HepG2 (cell line): Measurements from ENCODE around the gene KNL1. TPM values are rescaled to one million over a fixed set of nuclear protein-coding genes. Genes with fewer than 3 reads are reported as not detected.

Source experiments
- CC2D1A ChIP-seq: sonication (generic); formaldehyde crosslinking; IDR thresholded peaks from 2 replicates; pipeline ENCODE4 v1.8.1; 2023; ENCODE audit warnings: mild to moderate bottlenecking, missing genetic modification reagents
- DZIP1 ChIP-seq: sonication (generic); formaldehyde crosslinking; IDR thresholded peaks from 2 replicates; pipeline ENCODE4 v1.5.0; 2020; ENCODE audit warnings: mild to moderate bottlenecking, missing genetic modification reagents
- ETS1 ChIP-seq: sonication (generic); formaldehyde crosslinking; IDR thresholded peaks from 2 replicates; pipeline ENCODE4 v1.4.0; 2020; ENCODE audit warnings: missing genetic modification reagents
- ETV5 ChIP-seq: IDR thresholded peaks from 2 replicates; pipeline ENCODE4 v1.6.1; 2018; ENCODE audit warnings: missing biosample characterization, missing genetic modification reagents, inconsistent platforms, borderline replicate concordance
- GZF1 ChIP-seq: sonication (generic); formaldehyde crosslinking; IDR thresholded peaks from 2 replicates; pipeline ENCODE4 v1.5.1; 2020; ENCODE audit warnings: mild to moderate bottlenecking, missing genetic modification reagents
- HIC2 ChIP-seq: sonication (generic); formaldehyde crosslinking; IDR thresholded peaks from 2 replicates; pipeline ENCODE4 v1.9.0; 2022; ENCODE audit warnings: low read depth, missing genetic modification reagents
- RARA ChIP-seq: IDR thresholded peaks from 2 replicates; pipeline ENCODE4 v1.6.1; 2016; ENCODE audit warnings: missing genetic modification reagents, missing compliant biosample characterization
- SATB2 ChIP-seq: sonication (generic); formaldehyde crosslinking; IDR thresholded peaks from 2 replicates; pipeline ENCODE4 v1.5.0; 2020; ENCODE audit warnings: missing genetic modification reagents
- TOE1 ChIP-seq: sonication (generic); formaldehyde crosslinking; IDR thresholded peaks from 2 replicates; pipeline ENCODE4 v1.4.0; 2020; ENCODE audit warnings: mild to moderate bottlenecking, missing genetic modification reagents
- ZBTB39 ChIP-seq: sonication (generic); formaldehyde crosslinking; IDR thresholded peaks from 2 replicates; pipeline ENCODE4 v1.5.0; 2020; ENCODE audit warnings: missing genetic modification reagents
- ZFP82 ChIP-seq: sonication (generic); formaldehyde crosslinking; IDR thresholded peaks from 2 replicates; pipeline ENCODE4 v1.5.1; 2020; ENCODE audit warnings: mild to moderate bottlenecking, missing genetic modification reagents, borderline replicate concordance
- ZNF180 ChIP-seq: sonication (generic); formaldehyde crosslinking; IDR thresholded peaks from 2 replicates; pipeline ENCODE4 v1.4.0; 2020; ENCODE audit warnings: low read depth, missing genetic modification reagents, borderline replicate concordance
- ZNF430 ChIP-seq: sonication (generic); formaldehyde crosslinking; IDR thresholded peaks from 2 replicates; pipeline ENCODE4 v1.9.0; 2021; ENCODE audit warnings: mild to moderate bottlenecking, missing genetic modification reagents
- ZNF574 ChIP-seq: sonication (generic); formaldehyde crosslinking; IDR thresholded peaks from 2 replicates; pipeline ENCODE4 v1.4.0; 2020; ENCODE audit warnings: missing genetic modification reagents
- ZNF598 ChIP-seq: sonication (generic); formaldehyde crosslinking; IDR thresholded peaks from 2 replicates; pipeline ENCODE4 v1.5.1; 2020; ENCODE audit warnings: mild to moderate bottlenecking, missing genetic modification reagents, borderline replicate concordance
- ZNF607 ChIP-seq: sonication (generic); formaldehyde crosslinking; IDR thresholded peaks from 2 replicates; pipeline ENCODE4 v1.5.1; 2020; ENCODE audit warnings: missing genetic modification reagents, mild to moderate bottlenecking, borderline replicate concordance
- ZNF850 ChIP-seq: sonication (generic); formaldehyde crosslinking; conservative IDR thresholded peaks from 2 replicates; pipeline ENCODE4 v1.9.0; 2021; ENCODE audit warnings: mild to moderate bottlenecking, missing genetic modification reagents
- ZNF891 ChIP-seq: sonication (generic); formaldehyde crosslinking; IDR thresholded peaks from 2 replicates; pipeline ENCODE4 v1.5.0; 2020; ENCODE audit warnings: mild to moderate bottlenecking, missing genetic modification reagents
- polyA plus RNA-seq, 8 experiments: library from polyadenylated mRNA; depleted of rRNA in 3 of 8; stranded (reverse) in 7 of 8; unstranded in 1 of 8; fragments of >200 nt; fragmentation: Illumina TruSeq in 4 of 8; extraction: Trizol in 4 of 8; gene quantifications; 2 replicates each; pipeline versions ENCODE4 v1.2.1 to v1.2.3, GENCODE V29; 2011 to 2016; ENCODE audit warnings: low read depth in 4 of 8, missing spikeins in 1 of 8, mixed read lengths in 1 of 8; ENCODE audit not compliant: insufficient read depth in 1 of 8
- total RNA-seq, 5 experiments: library from RNA; depleted of rRNA; stranded (reverse); fragments of >200 nt; fragmentation: Illumina TruSeq; extraction: Trizol; gene quantifications; 2 replicates each; pipeline ENCODE4 v1.2.3, GENCODE V29; 2016; ENCODE audit warnings: low read depth in 1 of 5

Gene KNL1
- total and polyA plus RNA-seq, 2 of the 13 experiments (the other 11 are each of a cell fraction or from before 2014, with no cell fraction given), result 8.0 to 21.4 TPM

- peak; percentile 71 for TF ChIP-seq ZNF574 (CRISPR knock-in tag)
- TF ChIP-seq DZIP1 (CRISPR knock-in tag), result no peak
- TF ChIP-seq ETV5 (CRISPR knock-in tag), result peak; percentile 49; the same call in 1 of the 2 replicates
- no peak for TF ChIP-seq ZNF850 (CRISPR knock-in tag)
- peak; percentile 85; the same call in 1 of the 2 replicates for TF ChIP-seq TOE1 (CRISPR knock-in tag)
- peak; percentile 88; the same call in 1 of the 2 replicates for TF ChIP-seq ZNF180 (CRISPR knock-in tag)
- no peak for TF ChIP-seq CC2D1A (CRISPR knock-in tag)
- TF ChIP-seq ETS1 (CRISPR knock-in tag), result no peak
- TF ChIP-seq ZNF430 (CRISPR knock-in tag), result no peak
- no peak for TF ChIP-seq ZNF891
- no peak for TF ChIP-seq ZFP82 (CRISPR knock-in tag)
- TF ChIP-seq ZNF607 (CRISPR knock-in tag), result no peak
- no peak for TF ChIP-seq GZF1 (CRISPR knock-in tag)
- no peak for TF ChIP-seq HIC2 (CRISPR knock-in tag)
- no peak for TF ChIP-seq ZNF598
- TF ChIP-seq SATB2 (CRISPR knock-in tag), result no peak
- no peak for TF ChIP-seq RARA (CRISPR knock-in tag)
- TF ChIP-seq ZBTB39 (CRISPR knock-in tag), result no peak
Measured at GRCh38 chr15:40593588-40594428, at the start of gene KNL1 (continued).
